Measurements from ENCODE around the gene TAF4.
"Not testable (repeated sequence)": the region's sequence is repeated elsewhere in the genome, so short reads cannot be mapped to it uniquely, and the experiment has no call there.

Gene TAF4

GRCh38 chr20:62088258-62089127, 22.8 kb upstream of the TAF4 start:
- DNase-seq (ENCODE audit: extremely low spot score): no peak
- ChIA-PET POLR2A (no interaction called here), CTCF (interaction anchor here (0.8 to 1.4 kb wide), 2 partner anchors 15 to 17 kb away, joined by 3 read pairs; no protein-coding TSS in a partner anchor)
- TF ChIP-seq CTCF (IDR thresholded peaks at IDR 0.05; ENCODE audit: control extremely low read depth, extremely low read depth, low read depth, missing control alignments): no peak

- ChIA-PET POLR2A (no interaction called here), CTCF (no interaction called here)
- no peak for TF ChIP-seq CTCF (IDR thresholded peaks at IDR 0.05; ENCODE audit: control extremely low read depth, extremely low read depth, low read depth, missing control alignments)
- DNase-seq (ENCODE audit: extremely low spot score): no peak
Measured at GRCh38 chr20:62087632-62088031, 22.0 kb upstream of the TAF4 start.

GRCh38 chr20:62087227-62087626, 21.5 kb upstream of the TAF4 start:
- no peak for DNase-seq (ENCODE audit: extremely low spot score)
- ChIA-PET CTCF (no interaction called here), POLR2A (no interaction called here)
- TF ChIP-seq CTCF (IDR thresholded peaks at IDR 0.05; ENCODE audit: control extremely low read depth, extremely low read depth, low read depth, missing control alignments): no peak

- ChIA-PET CTCF (no interaction called here), POLR2A (no interaction called here)
- no peak for DNase-seq (ENCODE audit: extremely low spot score)
- no peak for TF ChIP-seq CTCF (IDR thresholded peaks at IDR 0.05; ENCODE audit: control extremely low read depth, extremely low read depth, low read depth, missing control alignments)
Measured at GRCh38 chr20:62085206-62085605, 19.5 kb upstream of the TAF4 start.

GRCh38 chr20:62084224-62084623, 18.5 kb upstream of the TAF4 start:
- CTCF ChIA-PET; DNase-seq (ENCODE audit: extremely low spot score); POLR2A ChIA-PET: not testable (repeated sequence)

GRCh38 chr20:62083312-62083711, 17.6 kb upstream of the TAF4 start:
- CTCF ChIA-PET: no interaction called here
- no peak for DNase-seq (ENCODE audit: extremely low spot score)
- no peak for TF ChIP-seq CTCF (IDR thresholded peaks at IDR 0.05; ENCODE audit: control extremely low read depth, extremely low read depth, low read depth, missing control alignments)
- POLR2A ChIA-PET: no interaction called here

- ChIA-PET POLR2A (no interaction called here), CTCF (interaction anchor here (1.0 kb wide), 1 partner anchor 10 kb away, joined by 3 read pairs; no protein-coding TSS in a partner anchor)
- no peak for DNase-seq (ENCODE audit: extremely low spot score)
- TF ChIP-seq CTCF (IDR thresholded peaks at IDR 0.05; ENCODE audit: control extremely low read depth, extremely low read depth, low read depth, missing control alignments): no peak
Measured at GRCh38 chr20:62080249-62080990, 14.7 kb upstream of the TAF4 start.
